HEK293 (cell line): ENCODE data around the gene OLIG2.

Source experiments
- CTCF ChIA-PET: fragments of 350-600 bp; formaldehyde crosslinking; extraction: SDS; loops from one replicate; lab custom pipeline; 2021; ENCODE audit warnings: antibody characterized with exemption; lab: Yijun Ruan, JAX
- POLR2A ChIA-PET: fragments of 300-600 bp; formaldehyde crosslinking; extraction: SDS; loops from one replicate; lab custom pipeline; 2020; ENCODE audit warnings: antibody characterized with exemption, inconsistent platforms; lab: Yijun Ruan, JAX
- H3K27ac ChIP-seq: fragments of 200-500 bp; sonication (Bioruptor generic); 2 replicates; pipeline ENCODE4 v1.5.1; 2014; ENCODE audit warnings: low read depth, low read length, control low read depth, inconsistent platforms; ENCODE audit errors: extremely low read depth
- H3K36me3 ChIP-seq, 2 experiments: fragments of 200-500 bp in 1 of 2; sonication (Bioruptor generic) in 1 of 2; 1 replicate in 1 of 2; 2 replicates in 1 of 2; pipeline ENCODE4 v1.5.1; 2014 to 2017; ENCODE audit warnings: inconsistent platforms in 2 of 2, low read length in 2 of 2; ENCODE audit not compliant: control insufficient read depth in 2 of 2, insufficient read depth in 1 of 2
- H3K4me1 ChIP-seq: fragments of 200-500 bp; sonication (Bioruptor generic); 2 replicates; pipeline ENCODE4 v1.5.1; 2014; ENCODE audit warnings: mild to moderate bottlenecking, low read length, inconsistent platforms; ENCODE audit not compliant: control insufficient read depth, insufficient read depth
- H3K4me3 ChIP-seq: 2 replicates; pipeline ENCODE4 v1.5.1; 2011; ENCODE audit warnings: low read depth, mild to moderate bottlenecking, control low read depth, low read length, moderate library complexity
- H3K9me3 ChIP-seq: fragments of 200-500 bp; sonication (Bioruptor generic); 2 replicates; pipeline ENCODE4 v1.5.1; 2014; ENCODE audit warnings: low read depth, low read length, inconsistent platforms; ENCODE audit not compliant: control insufficient read depth, insufficient read depth
- BCL11B ChIP-seq: fragments of 450-650 bp; formaldehyde crosslinking; IDR thresholded peaks from 2 replicates; pipeline ENCODE4 v1.5.1; 2016; ENCODE audit warnings: low read depth, missing biosample characterization, missing genetic modification characterization
- MZF1 ChIP-seq: fragments of 450-650 bp; formaldehyde crosslinking; IDR thresholded peaks from 2 replicates; pipeline ENCODE4 v1.5.1; 2017; ENCODE audit warnings: missing biosample characterization, missing genetic modification characterization, borderline replicate concordance
- OSR2 ChIP-seq: fragments of 450-650 bp; formaldehyde crosslinking; IDR thresholded peaks from 2 replicates; pipeline ENCODE4 v1.5.1; 2016; ENCODE audit warnings: missing biosample characterization, missing genetic modification characterization
- SALL2 ChIP-seq: fragments of 450-650 bp; formaldehyde crosslinking; IDR thresholded peaks from 2 replicates; pipeline ENCODE4 v1.5.0; 2017; ENCODE audit warnings: missing biosample characterization, mild to moderate bottlenecking, missing genetic modification characterization, borderline replicate concordance
- ZNF10 ChIP-seq: fragments of 450-650 bp; formaldehyde crosslinking; IDR thresholded peaks from 2 replicates; pipeline ENCODE4 v1.5.1; 2017; ENCODE audit warnings: missing biosample characterization, missing genetic modification characterization
- ZNF112 ChIP-seq: fragments of 450-650 bp; formaldehyde crosslinking; IDR thresholded peaks from 2 replicates; pipeline ENCODE4 v1.5.0; 2017; ENCODE audit warnings: missing biosample characterization, missing genetic modification characterization
- ZNF16 ChIP-seq: fragments of 450-650 bp; formaldehyde crosslinking; IDR thresholded peaks from 2 replicates; pipeline ENCODE4 v1.5.1; 2016; ENCODE audit warnings: low read depth, missing biosample characterization, missing genetic modification characterization
- ZNF324 ChIP-seq: fragments of 450-650 bp; formaldehyde crosslinking; IDR thresholded peaks from 2 replicates; pipeline ENCODE4 v1.5.1; 2016; ENCODE audit warnings: missing biosample characterization, missing genetic modification characterization
- ZNF391 ChIP-seq: fragments of 450-650 bp; formaldehyde crosslinking; IDR thresholded peaks from 2 replicates; pipeline ENCODE4 v1.5.1; 2016; ENCODE audit warnings: low read depth, missing biosample characterization, missing genetic modification characterization, borderline replicate concordance
- ZNF658 ChIP-seq: fragments of 450-650 bp; formaldehyde crosslinking; IDR thresholded peaks from 2 replicates; pipeline ENCODE4; 2016; ENCODE audit warnings: missing biosample characterization, missing genetic modification characterization
- ZNF768 ChIP-seq: fragments of 450-650 bp; formaldehyde crosslinking; IDR thresholded peaks from 2 replicates; pipeline ENCODE4 v1.5.1; 2018; ENCODE audit warnings: missing biosample characterization, mild to moderate bottlenecking, missing genetic modification characterization
- ZSCAN23 ChIP-seq: fragments of 450-650 bp; formaldehyde crosslinking; IDR thresholded peaks from 2 replicates; pipeline ENCODE4 v1.5.1; 2016; ENCODE audit warnings: missing biosample characterization, missing genetic modification characterization
- TF ChIP-seq, protein P1 (sequence below): fragments of 450-650 bp; formaldehyde crosslinking; IDR thresholded peaks from 2 replicates; pipeline ENCODE4 v1.5.1; 2016; ENCODE audit warnings: missing biosample characterization, missing genetic modification characterization
- TF ChIP-seq, protein P2 (sequence below): fragments of 450-650 bp; formaldehyde crosslinking; IDR thresholded peaks from 2 replicates; pipeline ENCODE4 v1.5.1; 2016; ENCODE audit warnings: missing biosample characterization, missing genetic modification characterization
- TF ChIP-seq, protein P3 (sequence below): fragments of 450-650 bp; formaldehyde crosslinking; IDR thresholded peaks from 2 replicates; pipeline ENCODE4 v1.5.1; 2016; ENCODE audit warnings: missing biosample characterization, missing genetic modification characterization
- TF ChIP-seq, protein P4 (sequence below): fragments of 450-650 bp; formaldehyde crosslinking; IDR thresholded peaks from 2 replicates; pipeline ENCODE4 v1.5.1; 2016; ENCODE audit warnings: missing biosample characterization, missing genetic modification characterization
- TF ChIP-seq, protein P5 (sequence below): fragments of 450-650 bp; formaldehyde crosslinking; IDR thresholded peaks from 2 replicates; pipeline ENCODE4 v1.5.1; 2016; ENCODE audit warnings: missing biosample characterization, missing genetic modification characterization, borderline replicate concordance
- TF ChIP-seq, protein P6 (sequence below): fragments of 450-650 bp; formaldehyde crosslinking; IDR thresholded peaks from 2 replicates; pipeline ENCODE4 v1.5.1; 2016; ENCODE audit warnings: missing biosample characterization, missing genetic modification characterization

OLIG2 gene

DNA sequence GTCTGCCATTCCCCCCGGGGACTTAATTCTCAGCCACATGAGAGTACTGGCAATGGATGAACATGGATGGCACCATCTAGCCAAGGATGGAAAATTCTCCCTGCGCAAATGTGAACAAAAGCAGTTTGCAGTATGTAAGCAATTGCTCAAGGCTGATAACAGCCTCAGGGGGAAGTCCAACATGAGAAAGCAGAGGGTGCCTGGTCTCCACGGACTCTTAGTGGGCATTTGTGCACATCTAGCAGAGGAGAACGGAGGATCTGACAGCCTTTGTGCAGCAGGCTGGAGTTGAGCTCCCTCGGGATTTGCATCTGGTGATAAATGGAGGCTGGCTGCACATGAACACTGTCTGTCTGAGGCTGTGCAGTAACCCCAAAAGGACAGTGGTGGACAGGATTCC, 30.3 kb downstream of the OLIG2 start:
- Histone ChIP-seq H3K4me3 (no peak overlapping the region), H3K27ac (no peak overlapping the region), H3K9me3 (no peaks in the 10 kb centered on the region), H3K36me3 (no peaks in the 10 kb centered on the region), H3K4me1 (peaks cover 3% of the 10 kb centered on the region; the same call in 1 of the 2 replicates)
- ChIA-PET CTCF (interaction anchor here (0.8 kb wide), 1 partner anchor 71 kb away, joined by 3 read pairs; no protein-coding TSS in a partner anchor), POLR2A (no interaction called here)
- TF ChIP-seq, protein P1, sequence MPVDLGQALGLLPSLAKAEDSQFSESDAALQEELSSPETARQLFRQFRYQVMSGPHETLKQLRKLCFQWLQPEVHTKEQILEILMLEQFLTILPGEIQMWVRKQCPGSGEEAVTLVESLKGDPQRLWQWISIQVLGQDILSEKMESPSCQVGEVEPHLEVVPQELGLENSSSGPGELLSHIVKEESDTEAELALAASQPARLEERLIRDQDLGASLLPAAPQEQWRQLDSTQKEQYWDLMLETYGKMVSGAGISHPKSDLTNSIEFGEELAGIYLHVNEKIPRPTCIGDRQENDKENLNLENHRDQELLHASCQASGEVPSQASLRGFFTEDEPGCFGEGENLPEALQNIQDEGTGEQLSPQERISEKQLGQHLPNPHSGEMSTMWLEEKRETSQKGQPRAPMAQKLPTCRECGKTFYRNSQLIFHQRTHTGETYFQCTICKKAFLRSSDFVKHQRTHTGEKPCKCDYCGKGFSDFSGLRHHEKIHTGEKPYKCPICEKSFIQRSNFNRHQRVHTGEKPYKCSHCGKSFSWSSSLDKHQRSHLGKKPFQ (tag by site-specific recombination) = no peak
- TF ChIP-seq ZNF112 (tag by site-specific recombination) (no peak), BCL11B (tag by site-specific recombination) (no peak), ZSCAN23 (tag by site-specific recombination) (no peak), OSR2 (tag by site-specific recombination) (no peak), ZNF324 (tag by site-specific recombination) (no peak), ZNF391 (tag by site-specific recombination) (no peak)
- TF ChIP-seq, protein P2, sequence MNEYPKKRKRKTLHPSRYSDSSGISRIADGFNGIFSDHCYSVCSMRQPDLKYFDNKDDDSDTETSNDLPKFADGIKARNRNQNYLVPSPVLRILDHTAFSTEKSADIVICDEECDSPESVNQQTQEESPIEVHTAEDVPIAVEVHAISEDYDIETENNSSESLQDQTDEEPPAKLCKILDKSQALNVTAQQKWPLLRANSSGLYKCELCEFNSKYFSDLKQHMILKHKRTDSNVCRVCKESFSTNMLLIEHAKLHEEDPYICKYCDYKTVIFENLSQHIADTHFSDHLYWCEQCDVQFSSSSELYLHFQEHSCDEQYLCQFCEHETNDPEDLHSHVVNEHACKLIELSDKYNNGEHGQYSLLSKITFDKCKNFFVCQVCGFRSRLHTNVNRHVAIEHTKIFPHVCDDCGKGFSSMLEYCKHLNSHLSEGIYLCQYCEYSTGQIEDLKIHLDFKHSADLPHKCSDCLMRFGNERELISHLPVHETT (tag by site-specific recombination) = no peak
- TF ChIP-seq, protein P3, sequence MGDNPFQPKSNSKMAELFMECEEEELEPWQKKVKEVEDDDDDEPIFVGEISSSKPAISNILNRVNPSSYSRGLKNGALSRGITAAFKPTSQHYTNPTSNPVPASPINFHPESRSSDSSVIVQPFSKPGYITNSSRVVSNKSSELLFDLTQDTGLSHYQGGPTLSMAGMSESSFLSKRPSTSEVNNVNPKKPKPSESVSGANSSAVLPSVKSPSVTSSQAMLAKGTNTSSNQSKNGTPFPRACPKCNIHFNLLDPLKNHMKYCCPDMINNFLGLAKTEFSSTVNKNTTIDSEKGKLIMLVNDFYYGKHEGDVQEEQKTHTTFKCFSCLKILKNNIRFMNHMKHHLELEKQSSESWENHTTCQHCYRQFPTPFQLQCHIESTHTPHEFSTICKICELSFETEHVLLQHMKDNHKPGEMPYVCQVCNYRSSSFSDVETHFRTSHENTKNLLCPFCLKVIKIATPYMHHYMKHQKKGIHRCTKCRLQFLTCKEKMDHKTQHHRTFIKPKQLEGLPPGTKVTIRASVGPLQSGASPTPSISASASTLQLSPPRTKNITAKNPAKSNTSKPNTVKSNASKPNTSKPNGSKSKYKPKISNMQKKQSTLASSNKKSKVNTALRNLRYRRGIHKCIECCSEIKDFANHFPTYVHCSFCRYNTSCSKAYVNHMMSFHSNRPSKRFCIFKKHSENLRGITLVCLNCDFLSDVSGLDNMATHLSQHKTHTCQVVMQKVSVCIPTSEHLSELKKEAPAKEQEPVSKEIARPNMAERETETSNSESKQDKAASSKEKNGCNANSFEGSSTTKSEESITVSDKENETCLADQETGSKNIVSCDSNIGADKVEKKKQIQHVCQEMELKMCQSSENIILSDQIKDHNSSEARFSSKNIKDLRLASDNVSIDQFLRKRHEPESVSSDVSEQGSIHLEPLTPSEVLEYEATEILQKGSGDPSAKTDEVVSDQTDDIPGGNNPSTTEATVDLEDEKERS (tag by site-specific recombination) = no peak

DNA sequence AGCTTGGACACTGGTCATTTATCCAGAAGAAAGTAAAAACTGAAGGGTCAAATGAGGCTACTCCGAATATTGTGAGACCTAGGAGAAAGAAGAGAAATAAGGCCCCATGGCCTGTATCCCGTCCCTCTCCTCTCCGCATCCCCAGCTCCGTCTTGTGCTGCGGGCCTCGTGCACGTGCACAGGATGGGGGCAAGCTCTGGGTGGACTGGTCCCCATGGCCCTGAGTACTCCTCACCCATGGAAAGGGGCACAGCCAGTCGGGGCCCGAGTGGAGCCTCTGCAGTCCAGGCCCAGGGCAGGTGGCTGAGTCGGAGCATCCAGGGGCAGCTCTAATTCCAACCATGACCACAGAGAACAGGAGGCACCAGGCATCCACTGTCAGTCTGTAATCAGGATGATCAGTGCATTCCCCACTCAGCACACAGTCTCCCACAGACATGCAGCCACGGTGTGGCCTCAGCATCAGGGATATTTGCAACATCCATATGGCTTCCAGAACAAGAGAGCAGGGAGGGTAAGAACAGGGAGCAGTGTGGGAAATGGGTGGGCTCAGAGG, 31.7 kb downstream of the OLIG2 start:
- Histone ChIP-seq H3K9me3 (no peaks in the 10 kb centered on the region), H3K36me3 (no peaks in the 10 kb centered on the region), H3K4me3 (no peak overlapping the region), H3K4me1 (peaks cover 3% of the 10 kb centered on the region; the same call in 1 of the 2 replicates), H3K27ac (no peak overlapping the region)
- POLR2A ChIA-PET = no interaction called here
- CTCF ChIA-PET = interaction anchor here (0.6 kb wide), 2 partner anchors 23 to 56 kb away, joined by 3 read pairs; no protein-coding TSS in a partner anchor
- TF ChIP-seq, protein P4, sequence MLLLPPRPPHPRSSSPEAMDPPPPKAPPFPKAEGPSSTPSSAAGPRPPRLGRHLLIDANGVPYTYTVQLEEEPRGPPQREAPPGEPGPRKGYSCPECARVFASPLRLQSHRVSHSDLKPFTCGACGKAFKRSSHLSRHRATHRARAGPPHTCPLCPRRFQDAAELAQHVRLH = no peak
- TF ChIP-seq ZNF16 (tag by site-specific recombination) = no peak
- no peak for TF ChIP-seq ZNF10
- no peak for TF ChIP-seq SALL2 (tag by site-specific recombination)
- no peak for TF ChIP-seq ZNF658
- TF ChIP-seq, protein P5, sequence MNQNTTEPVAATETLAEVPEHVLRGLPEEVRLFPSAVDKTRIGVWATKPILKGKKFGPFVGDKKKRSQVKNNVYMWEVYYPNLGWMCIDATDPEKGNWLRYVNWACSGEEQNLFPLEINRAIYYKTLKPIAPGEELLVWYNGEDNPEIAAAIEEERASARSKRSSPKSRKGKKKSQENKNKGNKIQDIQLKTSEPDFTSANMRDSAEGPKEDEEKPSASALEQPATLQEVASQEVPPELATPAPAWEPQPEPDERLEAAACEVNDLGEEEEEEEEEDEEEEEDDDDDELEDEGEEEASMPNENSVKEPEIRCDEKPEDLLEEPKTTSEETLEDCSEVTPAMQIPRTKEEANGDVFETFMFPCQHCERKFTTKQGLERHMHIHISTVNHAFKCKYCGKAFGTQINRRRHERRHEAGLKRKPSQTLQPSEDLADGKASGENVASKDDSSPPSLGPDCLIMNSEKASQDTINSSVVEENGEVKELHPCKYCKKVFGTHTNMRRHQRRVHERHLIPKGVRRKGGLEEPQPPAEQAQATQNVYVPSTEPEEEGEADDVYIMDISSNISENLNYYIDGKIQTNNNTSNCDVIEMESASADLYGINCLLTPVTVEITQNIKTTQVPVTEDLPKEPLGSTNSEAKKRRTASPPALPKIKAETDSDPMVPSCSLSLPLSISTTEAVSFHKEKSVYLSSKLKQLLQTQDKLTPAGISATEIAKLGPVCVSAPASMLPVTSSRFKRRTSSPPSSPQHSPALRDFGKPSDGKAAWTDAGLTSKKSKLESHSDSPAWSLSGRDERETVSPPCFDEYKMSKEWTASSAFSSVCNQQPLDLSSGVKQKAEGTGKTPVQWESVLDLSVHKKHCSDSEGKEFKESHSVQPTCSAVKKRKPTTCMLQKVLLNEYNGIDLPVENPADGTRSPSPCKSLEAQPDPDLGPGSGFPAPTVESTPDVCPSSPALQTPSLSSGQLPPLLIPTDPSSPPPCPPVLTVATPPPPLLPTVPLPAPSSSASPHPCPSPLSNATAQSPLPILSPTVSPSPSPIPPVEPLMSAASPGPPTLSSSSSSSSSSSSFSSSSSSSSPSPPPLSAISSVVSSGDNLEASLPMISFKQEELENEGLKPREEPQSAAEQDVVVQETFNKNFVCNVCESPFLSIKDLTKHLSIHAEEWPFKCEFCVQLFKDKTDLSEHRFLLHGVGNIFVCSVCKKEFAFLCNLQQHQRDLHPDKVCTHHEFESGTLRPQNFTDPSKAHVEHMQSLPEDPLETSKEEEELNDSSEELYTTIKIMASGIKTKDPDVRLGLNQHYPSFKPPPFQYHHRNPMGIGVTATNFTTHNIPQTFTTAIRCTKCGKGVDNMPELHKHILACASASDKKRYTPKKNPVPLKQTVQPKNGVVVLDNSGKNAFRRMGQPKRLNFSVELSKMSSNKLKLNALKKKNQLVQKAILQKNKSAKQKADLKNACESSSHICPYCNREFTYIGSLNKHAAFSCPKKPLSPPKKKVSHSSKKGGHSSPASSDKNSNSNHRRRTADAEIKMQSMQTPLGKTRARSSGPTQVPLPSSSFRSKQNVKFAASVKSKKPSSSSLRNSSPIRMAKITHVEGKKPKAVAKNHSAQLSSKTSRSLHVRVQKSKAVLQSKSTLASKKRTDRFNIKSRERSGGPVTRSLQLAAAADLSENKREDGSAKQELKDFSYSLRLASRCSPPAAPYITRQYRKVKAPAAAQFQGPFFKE = no peak
- TF ChIP-seq, protein P6, sequence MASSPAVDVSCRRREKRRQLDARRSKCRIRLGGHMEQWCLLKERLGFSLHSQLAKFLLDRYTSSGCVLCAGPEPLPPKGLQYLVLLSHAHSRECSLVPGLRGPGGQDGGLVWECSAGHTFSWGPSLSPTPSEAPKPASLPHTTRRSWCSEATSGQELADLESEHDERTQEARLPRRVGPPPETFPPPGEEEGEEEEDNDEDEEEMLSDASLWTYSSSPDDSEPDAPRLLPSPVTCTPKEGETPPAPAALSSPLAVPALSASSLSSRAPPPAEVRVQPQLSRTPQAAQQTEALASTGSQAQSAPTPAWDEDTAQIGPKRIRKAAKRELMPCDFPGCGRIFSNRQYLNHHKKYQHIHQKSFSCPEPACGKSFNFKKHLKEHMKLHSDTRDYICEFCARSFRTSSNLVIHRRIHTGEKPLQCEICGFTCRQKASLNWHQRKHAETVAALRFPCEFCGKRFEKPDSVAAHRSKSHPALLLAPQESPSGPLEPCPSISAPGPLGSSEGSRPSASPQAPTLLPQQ (tag by site-specific recombination) = no peak
- TF ChIP-seq MZF1 (tag by site-specific recombination) = no peak
- TF ChIP-seq ZNF768 = no peak
